Transverse colon (tissue), 4 donors: ENCODE data around the gene SPRR1A.

Source experiments
- EP300 ChIP-seq: sonication (generic); formaldehyde crosslinking; IDR thresholded peaks from one replicate; pipeline ENCODE4 v1.6.1; 2017; ENCODE audit warnings: antibody characterized with exemption, low read depth
- POLR2A ChIP-seq: fragments of 450-650 bp; IDR thresholded peaks from one replicate; pipeline ENCODE4 v1.6.1; 2016; ENCODE audit warnings: antibody characterized with exemption, mild to moderate bottlenecking, moderate library complexity
- POLR2AphosphoS5 ChIP-seq, 3 donors: sonication (generic); formaldehyde crosslinking; IDR thresholded peaks; one replicate each; pipeline ENCODE4 v1.6.1; 2016; ENCODE audit warnings: antibody characterized with exemption in 3 of 3
- TF ChIP-seq, protein P1 (sequence below), 5 experiments: fragments of 200-600 bp in 3 of 5; fragments of 450-650 bp in 2 of 5; sonication (generic) in 3 of 5; IDR thresholded peaks; 1 replicate in 2 of 5; 2 replicates in 3 of 5; pipeline ENCODE4 v1.5.1; 2016 to 2017; ENCODE audit warnings: antibody characterized with exemption in 5 of 5, inconsistent platforms in 3 of 5, mild to moderate bottlenecking in 2 of 5, moderate library complexity in 1 of 5

DNA sequence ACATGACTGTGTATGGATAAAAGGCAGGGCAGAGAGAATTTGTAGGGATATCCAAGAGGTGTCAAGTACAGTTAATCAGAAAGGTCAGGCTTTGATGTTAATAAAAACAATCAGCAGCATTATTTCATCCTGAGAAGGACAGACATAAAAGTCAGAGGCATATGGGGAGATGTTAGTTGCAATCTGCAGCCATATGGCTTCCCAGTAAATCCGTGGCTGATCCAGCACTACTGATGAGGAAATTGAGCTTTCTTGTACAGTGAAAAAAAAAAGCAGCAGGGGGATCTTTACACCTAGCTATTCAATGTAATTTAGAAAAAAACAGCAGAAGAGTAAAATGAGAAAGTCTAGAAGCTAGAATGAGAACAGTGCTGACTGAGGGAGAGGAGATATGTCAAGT is 44.9 kb downstream of the SPRR1A start:
- TF ChIP-seq, protein P1, sequence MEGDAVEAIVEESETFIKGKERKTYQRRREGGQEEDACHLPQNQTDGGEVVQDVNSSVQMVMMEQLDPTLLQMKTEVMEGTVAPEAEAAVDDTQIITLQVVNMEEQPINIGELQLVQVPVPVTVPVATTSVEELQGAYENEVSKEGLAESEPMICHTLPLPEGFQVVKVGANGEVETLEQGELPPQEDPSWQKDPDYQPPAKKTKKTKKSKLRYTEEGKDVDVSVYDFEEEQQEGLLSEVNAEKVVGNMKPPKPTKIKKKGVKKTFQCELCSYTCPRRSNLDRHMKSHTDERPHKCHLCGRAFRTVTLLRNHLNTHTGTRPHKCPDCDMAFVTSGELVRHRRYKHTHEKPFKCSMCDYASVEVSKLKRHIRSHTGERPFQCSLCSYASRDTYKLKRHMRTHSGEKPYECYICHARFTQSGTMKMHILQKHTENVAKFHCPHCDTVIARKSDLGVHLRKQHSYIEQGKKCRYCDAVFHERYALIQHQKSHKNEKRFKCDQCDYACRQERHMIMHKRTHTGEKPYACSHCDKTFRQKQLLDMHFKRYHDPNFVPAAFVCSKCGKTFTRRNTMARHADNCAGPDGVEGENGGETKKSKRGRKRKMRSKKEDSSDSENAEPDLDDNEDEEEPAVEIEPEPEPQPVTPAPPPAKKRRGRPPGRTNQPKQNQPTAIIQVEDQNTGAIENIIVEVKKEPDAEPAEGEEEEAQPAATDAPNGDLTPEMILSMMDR (IDR thresholded peaks at IDR 0.05) = no peak
- no peak for TF ChIP-seq POLR2A
- TF ChIP-seq EP300 = no peak
- TF ChIP-seq POLR2AphosphoS5 (IDR thresholded peaks at IDR 0.05) = no peak
